Fibroblast of skin of right quadriceps (primary cell): ENCODE measurements around the gene TP53I11.
A peak's percentile ranks its signal among the peaks of the same experiment; 100 is the strongest.

Experiments used
- DNase-seq: peaks from one replicate; pipeline ENCODE4 v3.0.0-alpha.2; 2013

TP53I11 gene

GRCh38 chr11:44911029-44911814 lies 39.5 kb downstream of the TP53I11 start:
- DNase-seq: peak; percentile 75

GRCh38 chr11:44910591-44910990 lies 40.1 kb downstream of the TP53I11 start:
- no peak for DNase-seq

GRCh38 chr11:44909557-44909956 lies 41.1 kb downstream of the TP53I11 start:
- no peak for DNase-seq

GRCh38 chr11:44906649-44907048 lies 44.0 kb downstream of the TP53I11 start:
- no peak for DNase-seq

GRCh38 chr11:44905131-44905866 lies 45.4 kb downstream of the TP53I11 start:
- DNase-seq: no peak

DNA sequence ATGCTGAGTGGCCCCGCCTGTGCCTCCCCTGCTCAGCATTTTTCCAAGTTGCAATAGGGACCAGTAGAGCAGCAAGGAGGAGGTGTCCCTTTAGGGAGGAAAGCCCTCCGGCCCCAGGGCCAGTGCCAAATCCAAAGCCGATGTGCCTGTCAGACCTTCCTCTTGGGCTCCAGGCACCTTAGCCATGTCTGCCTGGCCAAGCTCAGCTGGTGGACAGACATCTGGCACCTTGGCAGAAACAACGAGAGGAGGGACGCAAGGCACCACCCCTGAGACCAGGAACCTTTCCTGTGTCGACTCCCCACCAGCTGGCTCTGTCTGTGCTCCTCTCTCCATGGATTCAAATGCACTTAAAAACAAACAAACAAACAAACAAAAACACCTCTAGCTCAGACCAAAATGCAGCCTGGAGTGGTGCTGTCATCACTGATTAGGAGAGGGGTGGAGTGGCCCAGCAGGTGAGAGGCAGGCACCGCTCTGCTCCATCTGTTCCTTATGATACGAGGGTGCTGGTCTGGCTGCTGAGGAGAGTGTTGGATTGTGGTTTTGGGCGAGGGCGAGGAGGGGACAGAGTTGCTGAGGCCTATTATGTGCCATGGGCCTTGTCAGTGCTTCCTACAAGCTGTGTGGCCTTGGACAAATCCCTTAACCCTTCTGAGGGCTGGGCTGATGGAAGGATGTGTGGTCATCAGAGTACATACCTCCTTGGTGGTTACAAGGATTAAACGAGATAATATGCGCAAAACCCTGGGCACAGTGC lies 46.2 kb downstream of the TP53I11 start:
- DNase-seq: no peak

DNA sequence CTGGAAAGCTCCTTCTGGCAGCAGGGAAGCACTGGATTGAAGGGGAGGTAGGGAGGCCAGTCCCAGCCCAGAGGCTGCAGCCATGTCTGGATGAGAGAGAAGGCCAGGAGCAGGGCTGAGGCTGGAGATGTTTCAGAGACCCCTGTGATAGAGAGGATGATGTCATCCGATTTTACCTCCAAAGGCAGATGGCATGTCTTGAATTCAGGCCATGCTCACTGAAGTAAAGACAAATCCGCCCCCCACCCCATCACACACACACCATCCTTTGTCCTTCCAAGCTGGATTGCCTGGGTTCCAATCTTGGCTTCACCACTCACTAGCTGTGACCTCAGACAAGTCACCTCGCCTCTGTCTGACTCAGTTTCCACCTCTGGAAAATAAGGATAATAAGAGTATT lies 47.2 kb downstream of the TP53I11 start:
- DNase-seq: no peak

GRCh38 chr11:44903035-44903434 lies 47.6 kb downstream of the TP53I11 start:
- DNase-seq: no peak

DNA sequence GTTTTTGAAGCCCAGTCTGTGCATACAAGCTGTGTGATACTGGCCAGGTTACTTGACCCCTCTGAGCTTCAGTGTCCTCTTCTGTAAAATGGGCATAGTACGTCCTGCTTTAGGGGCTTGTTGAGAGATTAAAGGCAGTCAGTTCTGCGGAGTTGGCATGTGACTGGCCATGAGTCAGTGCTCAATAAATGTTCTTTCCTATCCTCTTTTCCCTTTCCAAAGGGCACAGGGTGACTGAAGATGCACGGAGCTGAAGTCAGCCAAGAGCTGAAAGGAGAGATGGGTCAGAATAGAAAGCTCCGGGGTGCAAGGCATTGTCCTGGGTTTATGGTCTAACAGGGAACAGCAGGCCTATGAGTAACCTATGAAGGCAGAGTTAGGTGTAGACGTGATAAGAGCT lies 48.9 kb downstream of the TP53I11 start:
- no peak for DNase-seq

GRCh38 chr11:44901120-44901633 lies 49.5 kb downstream of the TP53I11 start:
- no peak for DNase-seq

DNA sequence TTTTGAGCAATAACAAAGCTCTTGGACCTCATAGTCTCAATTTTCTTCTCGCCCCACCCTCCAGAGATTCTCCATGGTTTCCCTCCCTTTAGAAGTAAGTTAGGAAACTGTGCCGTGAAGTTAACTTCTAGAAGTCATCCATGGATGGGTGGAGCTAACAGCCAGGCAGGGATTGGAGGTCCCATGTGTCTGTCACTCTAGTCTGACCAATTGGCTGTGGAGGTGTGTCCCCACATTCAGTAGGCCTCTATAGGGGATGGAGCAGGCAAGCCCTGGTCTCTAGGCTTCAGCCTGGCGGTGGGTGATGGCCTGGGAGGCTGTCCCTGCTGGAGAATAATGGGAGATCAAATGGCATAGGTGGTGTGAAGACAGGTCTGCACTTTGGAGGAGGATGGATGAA lies 50.7 kb downstream of the TP53I11 start:
- DNase-seq: peak; percentile 73

GRCh38 chr11:44893846-44894617 lies 56.7 kb downstream of the TP53I11 start:
- peak; percentile 70 for DNase-seq

DNA sequence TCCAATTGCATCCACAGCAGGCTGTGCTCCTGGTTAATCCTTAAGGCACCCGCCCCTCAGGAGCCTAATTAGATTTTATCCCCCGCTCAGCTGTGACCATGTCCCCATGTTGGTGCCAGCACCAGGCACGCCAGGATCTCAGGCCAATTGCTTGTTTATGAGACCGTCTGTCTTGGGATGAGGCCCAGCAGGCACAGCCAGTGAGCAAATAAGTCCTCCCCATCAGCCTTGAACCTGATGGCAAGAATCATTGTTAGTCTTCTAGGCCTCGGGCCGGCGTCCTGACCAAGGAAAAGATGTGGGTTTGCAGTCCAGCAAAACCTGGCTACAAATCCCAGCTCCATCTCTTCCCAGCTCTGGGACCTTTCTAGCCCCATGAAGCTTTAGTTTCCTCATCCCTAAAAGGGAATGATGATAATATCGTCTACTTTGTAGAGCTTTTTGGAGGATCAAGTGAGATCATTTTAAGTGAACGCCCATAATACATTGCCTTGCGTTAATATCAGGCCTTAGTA lies 57.3 kb downstream of the TP53I11 start:
- no peak for DNase-seq

GRCh38 chr11:44892843-44893242 lies 57.8 kb downstream of the TP53I11 start:
- DNase-seq: no peak

GRCh38 chr11:44889266-44889665 lies 61.4 kb downstream of the TP53I11 start:
- peak; percentile 44 for DNase-seq

- DNase-seq: no peak
These were observed 63.0 kb downstream of the TP53I11 start for GRCh38 chr11:44887636-44888035.

- DNase-seq: peak; percentile 83
These were observed 63.9 kb downstream of the TP53I11 start for GRCh38 chr11:44886790-44887140.

- peak; percentile 71 for DNase-seq
These were observed 64.5 kb downstream of the TP53I11 start for GRCh38 chr11:44885919-44886789.

- DNase-seq: peak; percentile 47
These were observed 65.4 kb downstream of the TP53I11 start for GRCh38 chr11:44885065-44885810.

DNA sequence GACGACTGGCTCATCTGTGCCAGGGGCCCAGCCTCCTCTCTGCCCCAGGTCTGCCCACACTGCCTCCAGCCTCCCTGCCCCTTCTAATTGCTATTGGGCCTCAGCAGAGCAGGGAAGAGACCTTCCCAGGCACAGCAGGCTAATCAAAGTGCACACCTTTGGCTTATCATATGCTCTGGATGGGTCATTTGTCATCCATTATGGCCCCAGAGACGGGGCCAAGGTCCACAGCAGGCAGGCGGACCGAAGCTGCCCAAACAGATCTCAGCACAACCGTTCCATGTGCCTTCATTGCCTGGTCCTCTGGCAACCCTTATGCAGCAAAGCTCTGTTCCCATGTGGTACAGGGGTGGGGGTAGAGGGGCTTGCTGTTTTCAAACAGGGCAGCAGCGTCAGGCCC lies 66.6 kb downstream of the TP53I11 start:
- DNase-seq: no peak

DNA sequence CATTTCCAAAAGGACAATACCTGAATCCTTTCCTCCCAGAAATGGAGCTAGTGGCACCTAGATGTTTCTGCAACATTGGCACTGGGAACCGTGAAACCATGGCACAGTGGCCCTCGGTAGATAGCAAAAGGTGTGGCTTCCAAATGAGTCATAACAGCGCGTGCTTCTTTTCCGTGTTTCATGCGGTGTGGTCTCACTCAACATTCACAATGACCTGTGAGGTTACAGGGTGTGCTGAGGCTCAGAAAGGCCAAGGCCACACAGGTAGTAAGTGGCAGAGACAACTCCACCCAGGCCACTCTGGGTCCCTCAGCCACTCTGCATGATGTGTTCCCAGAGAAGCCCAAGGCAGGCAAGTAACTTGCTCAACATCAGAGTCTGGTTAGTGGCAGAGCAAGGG lies 67.4 kb downstream of the TP53I11 start:
- no peak for DNase-seq
